GM23338 (cell line): ENCODE measurements around the gene CYTH1. TPM values are rescaled to one million over a fixed set of nuclear protein-coding genes. Genes with fewer than 3 reads are reported as not detected.

Experiments used
- ATAC-seq: fragments of 200-7000 bp; cut with Tn5 transposase; 3 replicates; pipeline ENCODE4 v1.9.1; 2020
- DNase-seq: peaks from one replicate; pipeline ENCODE4 v3.0.0-alpha.2; 2015; ENCODE audit warnings: low spot score
- H2AFZ ChIP-seq: fragments of 200-600 bp; sonication (generic); 2 replicates; pipeline ENCODE4 v1.8.0; 2016; ENCODE audit warnings: antibody characterized with exemption, mild to moderate bottlenecking, moderate library complexity
- H3F3A ChIP-seq: fragments of 200-600 bp; sonication (generic); replicated peaks from 2 replicates; pipeline ENCODE4 v1.8.0; 2017; ENCODE audit warnings: antibody characterized with exemption, mixed run types, low read depth
- H3K27ac ChIP-seq: fragments of 200-600 bp; sonication (generic); 2 replicates; pipeline ENCODE4 v1.6.1; 2016; ENCODE audit warnings: low read depth
- H3K27me3 ChIP-seq: fragments of 200-600 bp; sonication (generic); 2 replicates; pipeline ENCODE4 v1.8.0; 2016; ENCODE audit warnings: mild to moderate bottlenecking, mixed run types, moderate library complexity; ENCODE audit not compliant: insufficient read depth
- H3K36me3 ChIP-seq: fragments of 200-600 bp; sonication (generic); 2 replicates; pipeline ENCODE4 v1.8.0; 2016; ENCODE audit warnings: mild to moderate bottlenecking; ENCODE audit not compliant: insufficient read depth
- H3K4me1 ChIP-seq: fragments of 200-600 bp; sonication (generic); 2 replicates; pipeline ENCODE4 v1.8.0; 2016; ENCODE audit warnings: mild to moderate bottlenecking, moderate library complexity; ENCODE audit not compliant: insufficient read depth
- H3K4me2 ChIP-seq: fragments of 200-600 bp; sonication (generic); 2 replicates; pipeline ENCODE4 v1.7.1; 2017; ENCODE audit warnings: mixed run types
- H3K4me3 ChIP-seq: fragments of 200-600 bp; sonication (generic); 2 replicates; pipeline ENCODE4 v1.6.1; 2016; ENCODE audit warnings: mixed run types
- H3K79me2 ChIP-seq: fragments of 200-600 bp; sonication (generic); replicated peaks from 2 replicates; pipeline ENCODE4 v1.8.0; 2017; ENCODE audit warnings: mild to moderate bottlenecking; ENCODE audit not compliant: insufficient read depth
- H3K9me2 ChIP-seq: fragments of 200-600 bp; sonication (generic); 2 replicates; pipeline ENCODE4 v1.8.0; 2017; ENCODE audit not compliant: insufficient read depth
- H4K20me1 ChIP-seq: fragments of 200-600 bp; sonication (generic); replicated peaks from 2 replicates; pipeline ENCODE4 v1.8.0; 2017; ENCODE audit warnings: mild to moderate bottlenecking; ENCODE audit not compliant: insufficient read depth
- H3K27ac Mint-ChIP-seq: 2 replicates; pipeline ENCODE4 v1.8.0; 2020; ENCODE audit warnings: inconsistent platforms, mild to moderate bottlenecking, moderate library complexity, mixed read lengths
- H3K27me3 Mint-ChIP-seq: 3 replicates; pipeline ENCODE4 v1.8.0; 2022; ENCODE audit warnings: low read depth, mild to moderate bottlenecking, moderate library complexity, mixed read lengths, inconsistent platforms; ENCODE audit not compliant: insufficient read depth, poor library complexity
- H3K36me3 Mint-ChIP-seq: 3 replicates; pipeline ENCODE4 v1.8.0; 2021; ENCODE audit warnings: low read depth, mild to moderate bottlenecking, inconsistent platforms, moderate library complexity, mixed read lengths
- H3K4me1 Mint-ChIP-seq: 3 replicates; pipeline ENCODE4 v1.8.0; 2020; ENCODE audit warnings: mild to moderate bottlenecking, inconsistent platforms, mixed read lengths
- H3K4me3 Mint-ChIP-seq: 3 replicates; pipeline ENCODE4 v1.8.0; 2021; ENCODE audit warnings: moderate library complexity, mild to moderate bottlenecking, inconsistent platforms, mixed read lengths
- H3K9me3 Mint-ChIP-seq: 3 replicates; pipeline ENCODE4 v1.8.0; 2020; ENCODE audit warnings: moderate library complexity, mild to moderate bottlenecking, inconsistent platforms, mixed read lengths
- CREB1 ChIP-seq: fragments of 250-450 bp; sonication (Bioruptor Pico); IDR thresholded peaks from 2 replicates; pipeline ENCODE4 v1.5.0; 2020; ENCODE audit warnings: low read depth, mild to moderate bottlenecking, moderate library complexity
- ETS1 ChIP-seq: IDR thresholded peaks from 2 replicates; pipeline ENCODE4 v1.6.1; 2016; ENCODE audit warnings: antibody characterized with exemption
- EZH2 ChIP-seq: fragments of 200-600 bp; sonication (generic); IDR thresholded peaks from one replicate; pipeline ENCODE4 v1.8.0; 2017; ENCODE audit warnings: antibody characterized with exemption, mild to moderate bottlenecking, low read depth; ENCODE audit not compliant: unreplicated experiment
- EZH2phosphoT487 ChIP-seq: fragments of 200-600 bp; sonication (generic); IDR thresholded peaks from one replicate; pipeline ENCODE4 v1.8.1; 2018; ENCODE audit warnings: antibody characterized with exemption; ENCODE audit not compliant: unreplicated experiment
- JUNB ChIP-seq: IDR thresholded peaks from one replicate; pipeline ENCODE4 v1.6.1; 2016; ENCODE audit warnings: antibody characterized with exemption; ENCODE audit not compliant: unreplicated experiment
- NANOG ChIP-seq: IDR thresholded peaks from 2 replicates; pipeline ENCODE4 v1.6.1; 2016; ENCODE audit warnings: antibody characterized with exemption, borderline replicate concordance
- POLR2AphosphoS5 ChIP-seq: IDR thresholded peaks from 2 replicates; pipeline ENCODE4 v1.6.1; 2016; ENCODE audit warnings: antibody characterized with exemption, low read depth
- STAT1 ChIP-seq: IDR thresholded peaks from one replicate; pipeline ENCODE4 v1.6.1; 2016; ENCODE audit warnings: antibody characterized with exemption; ENCODE audit not compliant: unreplicated experiment
- ZNF114 ChIP-seq: fragments of 250-450 bp; sonication (Bioruptor Pico); IDR thresholded peaks from 2 replicates; pipeline ENCODE4 v1.5.0; 2020; ENCODE audit warnings: mild to moderate bottlenecking, moderate library complexity
- ZNF331 ChIP-seq: fragments of 250-450 bp; sonication (Bioruptor Pico); IDR thresholded peaks from 2 replicates; pipeline ENCODE4 v1.5.0; 2020; ENCODE audit warnings: low read depth, mild to moderate bottlenecking, moderate library complexity
- ZNF462 ChIP-seq: fragments of 250-450 bp; sonication (Bioruptor Pico); IDR thresholded peaks from 2 replicates; pipeline ENCODE4 v1.5.0; 2020; ENCODE audit warnings: mild to moderate bottlenecking, moderate library complexity
- polyA plus RNA-seq: library from polyadenylated mRNA; unstranded; fragments of >200 nt; fragmentation: Nextera tagmentation; extraction: Ambion mirVana; gene quantifications from 2 replicates; pipeline ENCODE4 v1.2.1, GENCODE V29; 2016
- total RNA-seq: library from RNA; depleted of rRNA; stranded (reverse); fragments of >200 nt; shearing (Covaris generic); gene quantifications from 2 replicates; pipeline ENCODE4 v1.2.3, GENCODE V29; 2014

Gene CYTH1
- total and polyA plus RNA-seq, 2 experiments from 2014 or later, result 13.8 to 14.5 TPM

GRCh38 chr17:78825696-78826095 is 43.6 kb upstream of the CYTH1 start:
- Mint-ChIP-seq H3K36me3 (peaks cover 87% of the 10 kb centered on the region), H3K27me3 (peaks cover 1% of the 10 kb centered on the region), H3K4me3 (no peak overlapping the region), H3K4me1 (no peaks in the 10 kb centered on the region), H3K27ac (no peak overlapping the region), H3K9me3 (no peaks in the 10 kb centered on the region; the same call in 2 of the 3 replicates)
- H3K9me2 ChIP-seq, result no peaks in the 10 kb centered on the region
- peaks cover 51% of the 10 kb centered on the region for H4K20me1 ChIP-seq
- 0 out of 2 replicates have a peak overlapping the region, but pooled peaks have one; percentile 50 for H3K27ac ChIP-seq
- TF ChIP-seq NANOG (no peak), ETS1 (no peak), POLR2AphosphoS5 (no peak), CREB1 (CRISPR knock-in tag) (no peak), STAT1 (no peak), ZNF331 (no peak), EZH2 (no peak), EZH2phosphoT487 (no peak), ZNF114 (no peak), ZNF462 (no peak), JUNB (no peak)
- ATAC-seq (no peak), DNase-seq (no peak)
- H2AFZ ChIP-seq, result no peak overlapping the region
- H3K27me3 ChIP-seq, result no peaks in the 10 kb centered on the region
- H3K4me3 ChIP-seq, result no peak overlapping the region
- H3K4me1 ChIP-seq, result no peaks in the 10 kb centered on the region
- no peak overlapping the region for H3K4me2 ChIP-seq
- H3K36me3 ChIP-seq, result peaks cover 42% of the 10 kb centered on the region
- peaks cover 36% of the 10 kb centered on the region for H3K79me2 ChIP-seq
- no peaks in the 10 kb centered on the region for H3F3A ChIP-seq
